Endometrial microvascular endothelial cells (primary cell): ENCODE results near the gene DYNC2I2. TPM values are rescaled to one million over a fixed set of nuclear protein-coding genes. Genes with fewer than 3 reads are reported as not detected.
"Not testable (repeated sequence)": the region's sequence is repeated elsewhere in the genome, so short reads cannot be mapped to it uniquely, and the experiment has no call there.

Experiments
- in situ Hi-C: cut with HindIII; loops from 2 replicates; pipeline ENCODE4 v1.10.0; 2017; ENCODE audit warnings: low sequenced_read_pairs, low pct_unique_long_range_greater_than_20kb; ENCODE audit errors: inconsistent ontology term
- total RNA-seq: library from RNA; depleted of rRNA; stranded (reverse); fragments of >200 nt; gene quantifications from one replicate; pipeline ENCODE4 v1.2.3, GENCODE V29; 2015; ENCODE audit errors: inconsistent ontology term

Gene DYNC2I2
- total RNA-seq, 1 donor from 2014 or later = 112 TPM

DNA sequence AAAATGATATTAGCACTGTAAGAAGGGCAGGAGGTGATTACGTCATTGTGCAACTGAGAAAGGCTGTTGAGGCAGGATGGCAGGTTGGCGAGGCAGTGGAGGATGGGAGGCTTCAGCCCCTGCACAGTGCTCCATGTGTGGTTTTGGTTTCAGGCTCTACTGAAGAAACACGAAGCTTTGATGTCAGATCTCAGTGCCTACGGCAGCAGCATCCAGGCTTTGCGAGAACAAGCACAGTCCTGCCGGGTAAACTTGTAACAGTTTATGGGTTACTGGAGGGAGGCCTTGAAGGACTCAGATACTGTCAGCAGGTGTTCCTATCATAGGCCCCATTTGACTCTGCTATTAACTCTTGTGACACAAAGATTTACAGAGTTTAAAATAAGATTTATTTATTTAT is 69.2 kb downstream of the DYNC2I2 start:
- in situ Hi-C loops = no loop called here

DNA sequence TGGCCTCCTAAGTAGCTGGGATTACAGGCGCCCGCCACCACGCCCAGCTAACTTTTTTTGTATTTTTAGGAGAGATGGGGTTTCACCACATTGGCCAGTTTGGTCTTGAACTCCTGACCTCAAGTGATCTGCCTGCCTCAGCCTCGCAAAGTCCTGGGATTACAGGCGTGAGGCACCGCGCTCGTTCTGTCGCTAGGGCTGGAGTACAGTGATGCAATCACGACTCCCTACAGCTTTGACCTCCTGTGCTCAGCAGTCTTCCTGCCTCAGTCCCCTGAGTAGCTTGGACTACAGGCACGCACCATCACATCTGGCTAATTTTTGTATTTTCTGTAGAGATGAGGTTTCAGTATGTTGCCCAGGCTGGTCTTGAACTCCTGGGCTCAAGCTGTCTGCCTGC is 69.7 kb downstream of the DYNC2I2 start:
- in situ Hi-C loops = not testable (repeated sequence)

DNA sequence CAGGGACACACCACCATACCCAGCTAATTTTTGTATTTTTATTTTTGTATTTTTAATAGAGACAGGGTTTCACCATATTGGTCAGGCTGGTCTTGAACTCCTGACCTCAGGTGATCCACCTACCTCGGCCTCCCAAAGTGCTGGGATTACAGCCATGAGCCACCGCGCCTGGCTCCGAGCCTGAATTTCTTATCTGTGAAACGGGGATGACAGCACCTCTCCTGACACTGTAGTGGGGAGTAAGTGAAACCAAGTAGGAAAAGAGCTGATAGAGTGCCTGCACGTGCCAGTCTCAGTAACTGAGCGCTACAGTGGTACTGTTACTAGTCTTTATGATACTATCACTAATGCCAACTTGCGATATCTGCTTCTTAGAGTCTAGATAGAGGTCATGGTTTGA is 71.5 kb downstream of the DYNC2I2 start:
- in situ Hi-C loops = not testable (repeated sequence)

Other genes with a start within 250 kb of the DYNC2I2 start
- gene CERCAM, start 236.0 kb downstream of the DYNC2I2 start, total RNA-seq = 25.7 TPM
- 29.0 TPM for gene ODF2, start 200.8 kb downstream of the DYNC2I2 start, total RNA-seq
- gene GLE1, start 152.1 kb downstream of the DYNC2I2 start, total RNA-seq = 25.0 TPM
- gene SPTAN1, start 104.3 kb downstream of the DYNC2I2 start, total RNA-seq = 221 TPM
- 410 TPM for gene SET, start 32.4 kb upstream of the DYNC2I2 start, total RNA-seq
- 33.1 TPM for gene PKN3, start 45.7 kb upstream of the DYNC2I2 start, total RNA-seq
- 101 TPM for gene ZDHHC12, start 67.3 kb upstream of the DYNC2I2 start, total RNA-seq
- gene ZER1, start 115.1 kb upstream of the DYNC2I2 start, total RNA-seq = 38.4 TPM
- gene TBC1D13, start 130.4 kb upstream of the DYNC2I2 start, total RNA-seq = 19.1 TPM
- 20.6 TPM for gene ENDOG, start 161.7 kb upstream of the DYNC2I2 start, total RNA-seq
- gene SPOUT1, start 172.9 kb upstream of the DYNC2I2 start, total RNA-seq = 27.0 TPM
- gene KYAT1, start 225.1 kb upstream of the DYNC2I2 start, total RNA-seq = 12.3 TPM
- 91.1 TPM for gene LRRC8A, start 225.3 kb upstream of the DYNC2I2 start, total RNA-seq